H1 (cell line): ENCODE data around the gene IDH2. TPM values are rescaled to one million over a fixed set of nuclear protein-coding genes. Genes with fewer than 3 reads are reported as not detected.

Experiments used
- CTCF ChIA-PET: fragments of 300-600 bp; sonication (Branson Sonifier 250); formaldehyde crosslinking; loops from one replicate; lab custom pipeline; 2021; ENCODE audit not compliant: partially characterized antibody; lab: Charles Lee
- POLR2A ChIA-PET: fragments of 300-600 bp; sonication (Branson Sonifier 250); formaldehyde crosslinking; loops from one replicate; lab custom pipeline; 2021; ENCODE audit warnings: inconsistent platforms; ENCODE audit not compliant: partially characterized antibody; lab: Charles Lee
- DNase-seq, 2 experiments: peaks; one replicate each; pipeline versions ENCODE4 v3.0.0 to v3.0.0-alpha.2; 2010 to 2022; ENCODE audit warnings: low spot score in 2 of 2, low read depth in 1 of 2, mixed read lengths in 1 of 2
- FAIRE-seq: peaks from 2 replicates; lab custom pipeline; 2011; peaks lifted over from hg19 to GRCh38; lab: Jason Lieb, UNC
- H2AFZ ChIP-seq: 2 replicates; pipeline ENCODE4 v1.8.1; 2012; ENCODE audit warnings: low read length, inconsistent platforms
- H2AK5ac ChIP-seq: 2 replicates; pipeline ENCODE4 v1.6.1; 2013; ENCODE audit warnings: low read depth, low read length
- H2BK120ac ChIP-seq: replicated peaks from 2 replicates; pipeline ENCODE3; 2013; ENCODE audit warnings: low read depth, low read length, inconsistent platforms
- H2BK12ac ChIP-seq: 2 replicates; pipeline ENCODE4 v1.6.1; 2013; ENCODE audit warnings: low read depth, low read length
- H2BK15ac ChIP-seq: 2 replicates; pipeline ENCODE4 v1.6.1; 2013; ENCODE audit warnings: low read length
- H2BK20ac ChIP-seq: 2 replicates; pipeline ENCODE4 v1.6.1; 2013; ENCODE audit warnings: low read length
- H2BK5ac ChIP-seq: 2 replicates; pipeline ENCODE4 v1.6.1; 2013; ENCODE audit warnings: low read depth, low read length
- H3K14ac ChIP-seq: 2 replicates; pipeline ENCODE4 v1.6.1; 2013; ENCODE audit warnings: inconsistent platforms; ENCODE audit not compliant: insufficient read length
- H3K18ac ChIP-seq: 2 replicates; pipeline ENCODE4 v1.6.1; 2013; ENCODE audit warnings: low read length; ENCODE audit errors: extremely low read depth
- H3K23ac ChIP-seq: 2 replicates; pipeline ENCODE4 v1.6.1; 2013; ENCODE audit warnings: inconsistent platforms; ENCODE audit not compliant: insufficient read length
- H3K23me2 ChIP-seq: 2 replicates; pipeline ENCODE4 v1.6.1; 2013; ENCODE audit warnings: low read depth, low read length
- H3K27ac ChIP-seq: 2 replicates; pipeline ENCODE4 v1.6.1; 2011; ENCODE audit warnings: low read depth, low read length, inconsistent platforms
- H3K27me3 ChIP-seq, 4 experiments: replicated peaks in 1 of 4; 1 replicate in 1 of 4; 2 replicates in 3 of 4; pipeline versions ENCODE4 v1.6.1 to v1.8.1; 2011 to 2013; ENCODE audit warnings: low read length in 3 of 4, mild to moderate bottlenecking in 3 of 4, inconsistent platforms in 2 of 4, mixed read lengths in 2 of 4, moderate library complexity in 1 of 4; ENCODE audit not compliant: control insufficient read depth in 3 of 4, insufficient read depth in 3 of 4; ENCODE audit errors: extremely low read depth in 1 of 4
- H3K36me3 ChIP-seq, 4 experiments: 2 replicates each; pipeline versions ENCODE4 v1.6.1 to v1.8.1; 2011 to 2013; ENCODE audit warnings: mild to moderate bottlenecking in 4 of 4, low read length in 3 of 4, moderate library complexity in 2 of 4, control low read depth in 1 of 4, inconsistent platforms in 1 of 4; ENCODE audit not compliant: insufficient read depth in 4 of 4, control insufficient read depth in 2 of 4
- H3K4ac ChIP-seq: replicated peaks from 2 replicates; pipeline ENCODE3; 2013; ENCODE audit warnings: low read length, low read depth, mixed read lengths, inconsistent platforms; ENCODE audit not compliant: insufficient read length
- H3K4me1 ChIP-seq, 4 experiments: replicated peaks in 1 of 4; 1 replicate in 1 of 4; 2 replicates in 3 of 4; pipeline versions ENCODE4 v1.6.1 to v1.8.1; 2011 to 2013; ENCODE audit warnings: low read length in 3 of 4, inconsistent platforms in 2 of 4, mixed read lengths in 1 of 4; ENCODE audit not compliant: insufficient read depth in 4 of 4, control insufficient read depth in 3 of 4
- H3K4me2 ChIP-seq, 2 experiments: 2 replicates each; pipeline versions ENCODE4 v1.6.1 to v1.8.1; 2011 to 2013; ENCODE audit warnings: low read depth in 2 of 2, low read length in 2 of 2, control low read depth in 1 of 2, inconsistent platforms in 1 of 2, mild to moderate bottlenecking in 1 of 2; ENCODE audit not compliant: insufficient read depth in 1 of 2
- H3K4me3 ChIP-seq, 4 experiments: fragments of 200-600, 300-600 bp in 1 of 4; sonication (generic), shearing (Covaris generic), sonication (Bioruptor Twin) in 1 of 4; 2 replicates each; pipeline versions ENCODE4 v1.5.1 to v1.8.1; 2011 to 2016; ENCODE audit warnings: low read length in 4 of 4, low read depth in 3 of 4, control low read depth in 2 of 4, inconsistent platforms in 2 of 4, mild to moderate bottlenecking in 2 of 4, mixed read lengths in 1 of 4, moderate library complexity in 1 of 4; ENCODE audit not compliant: insufficient read depth in 2 of 4; ENCODE audit errors: extremely low read depth in 1 of 4
- H3K56ac ChIP-seq: replicated peaks from 2 replicates; pipeline ENCODE3; 2013; ENCODE audit warnings: low read depth, mild to moderate bottlenecking, mixed read lengths, low read length, inconsistent platforms; ENCODE audit not compliant: insufficient read length
- H3K79me1 ChIP-seq: 2 replicates; pipeline ENCODE4 v1.6.1; 2013; ENCODE audit warnings: low read depth, low read length, control low read depth
- H3K79me2 ChIP-seq, 2 experiments: 2 replicates each; pipeline versions ENCODE4 v1.6.1 to v1.8.1; 2012 to 2013; ENCODE audit warnings: low read length in 2 of 2, mild to moderate bottlenecking in 2 of 2, inconsistent platforms in 1 of 2; ENCODE audit not compliant: insufficient read depth in 2 of 2, control insufficient read depth in 1 of 2
- H3K9ac ChIP-seq, 4 experiments: replicated peaks in 1 of 4; 1 replicate in 1 of 4; 2 replicates in 3 of 4; pipeline versions ENCODE4 v1.6.1 to v1.8.1; 2011 to 2013; ENCODE audit warnings: low read depth in 3 of 4, low read length in 3 of 4, control low read depth in 2 of 4, mild to moderate bottlenecking in 2 of 4, moderate library complexity in 2 of 4, inconsistent platforms in 1 of 4; ENCODE audit errors: extremely low read depth in 1 of 4
- H3K9me3 ChIP-seq, 2 experiments: 2 replicates each; pipeline versions ENCODE4 v1.6.1 to v1.8.1; 2012 to 2013; ENCODE audit warnings: mild to moderate bottlenecking in 2 of 2, moderate library complexity in 2 of 2, control low read depth in 1 of 2, inconsistent platforms in 1 of 2, low read depth in 1 of 2, low read length in 1 of 2, mixed read lengths in 1 of 2; ENCODE audit not compliant: insufficient read depth in 2 of 2
- H4K20me1 ChIP-seq, 2 experiments: replicated peaks in 1 of 2; 2 replicates each; pipeline versions ENCODE3 to v1.8.1; 2011 to 2013; ENCODE audit warnings: inconsistent platforms in 2 of 2, low read length in 2 of 2, mild to moderate bottlenecking in 1 of 2; ENCODE audit not compliant: insufficient read depth in 2 of 2, control insufficient read depth in 1 of 2
- H4K5ac ChIP-seq: 2 replicates; pipeline ENCODE4 v1.6.1; 2013; ENCODE audit warnings: low read length, low read depth, mixed read lengths, inconsistent platforms; ENCODE audit not compliant: insufficient read length
- H4K8ac ChIP-seq: 2 replicates; pipeline ENCODE4 v1.8.0; 2013; ENCODE audit warnings: mild to moderate bottlenecking, moderate library complexity, low read length, inconsistent platforms; ENCODE audit not compliant: insufficient read depth; ENCODE audit errors: extremely low read depth
- H4K91ac ChIP-seq: replicated peaks from 2 replicates; pipeline ENCODE3; 2013; ENCODE audit warnings: low read length, mixed read lengths, inconsistent platforms; ENCODE audit not compliant: insufficient read length
- ATF3 ChIP-seq: IDR thresholded peaks from 2 replicates; pipeline ENCODE4 v1.6.1; 2011; ENCODE audit warnings: low read depth, mild to moderate bottlenecking, low read length; ENCODE audit not compliant: insufficient read depth
- BACH1 ChIP-seq: IDR thresholded peaks from 2 replicates; pipeline ENCODE4 v1.6.1; 2012; ENCODE audit warnings: low read length, improper control_type of control experiment
- E2F6 ChIP-seq: IDR thresholded peaks from 2 replicates; pipeline ENCODE4 v1.6.1; 2012; ENCODE audit warnings: inconsistent platforms
- EZH2 ChIP-seq: fragments of 200-600 bp; sonication (generic); IDR thresholded peaks from 2 replicates; pipeline ENCODE4 v1.7.1; 2012; ENCODE audit warnings: low read depth, mild to moderate bottlenecking, moderate library complexity, low read length, inconsistent platforms; ENCODE audit not compliant: severe bottlenecking
- GTF2F1 ChIP-seq: IDR thresholded peaks from 2 replicates; pipeline ENCODE4 v1.6.1; 2012; ENCODE audit warnings: low read depth, low read length, improper control_type of control experiment, borderline replicate concordance
- JUND ChIP-seq: IDR thresholded peaks from 2 replicates; pipeline ENCODE4 v1.6.1; 2011; ENCODE audit warnings: mild to moderate bottlenecking, improper control_type of control experiment, low read length
- KDM1A ChIP-seq: fragments of 200-600, 300-600 bp; sonication (generic); IDR thresholded peaks from 2 replicates; pipeline ENCODE4 v1.7.1; 2016; ENCODE audit warnings: mild to moderate bottlenecking, low read length, borderline replicate concordance
- SIX5 ChIP-seq: IDR thresholded peaks from 2 replicates; pipeline ENCODE4 v1.6.1; 2011; ENCODE audit warnings: mild to moderate bottlenecking, low read depth, low read length
- SP1 ChIP-seq: IDR thresholded peaks from 2 replicates; pipeline ENCODE4 v1.6.1; 2011; ENCODE audit warnings: low read depth, low read length
- USF2 ChIP-seq: IDR thresholded peaks from 2 replicates; pipeline ENCODE4 v1.6.1; 2011; ENCODE audit warnings: low read length, improper control_type of control experiment
- YY1 ChIP-seq: IDR thresholded peaks from 2 replicates; pipeline ENCODE4 v1.6.1; 2011; ENCODE audit warnings: low read depth, mild to moderate bottlenecking, low read length
- WGBS, 2 experiments: shearing (Covaris generic) in 1 of 2; methylation state at CpG; one replicate each; pipeline versions ENCODE4 v1.1.6 to v1.1.7; 2013 to 2015; ENCODE audit warnings: low lambda C conversion rate in 2 of 2, mixed read lengths in 2 of 2, inconsistent platforms in 1 of 2, low coverage in 1 of 2, missing lambda C conversion rate in 1 of 2; ENCODE audit not compliant: insufficient replicate concordance in 2 of 2, insufficient coverage in 1 of 2, insufficient read length in 1 of 2; ENCODE audit errors: extremely low coverage in 1 of 2, missing lambda C conversion rate in 1 of 2; 5-methylcytosine and 5-hydroxymethylcytosine counted together
- polyA plus RNA-seq, 7 experiments: library from polyadenylated mRNA; depleted of rRNA in 3 of 7; stranded (reverse) in 5 of 7; unstranded in 2 of 7; fragments of >200 nt in 5 of 7; fragments of 200-250 nt in 2 of 7; gene quantifications; 1 replicate in 5 of 7; 2 replicates in 1 of 7; 4 replicates in 1 of 7; pipeline versions ENCODE4 v1.2.1 to v1.2.3, GENCODE V29; 2011 to 2013; ENCODE audit warnings: missing spikeins in 2 of 7, mixed read lengths in 2 of 7
- total RNA-seq: library from RNA; stranded (reverse); fragmentation: NEBNext Ultra II Directional; extraction: Animal tissue kit (Norgen Biotek cat#: 25700); gene quantifications from 2 replicates; pipeline ENCODE4 v1.2.1, GENCODE V29; 2021

The IDH2 gene
- total and polyA plus RNA-seq, 2 of the 8 experiments (the other 6 are each of a cell fraction or from before 2014, with no cell fraction given) = 64.2 to 84.6 TPM

- Histone ChIP-seq H4K8ac (no peak overlapping the region), H3K18ac (no peak overlapping the region), H4K5ac (peak overlapping the region; percentile 5), H2BK5ac (peak overlapping the region; percentile 71; the same call in 1 of the 2 replicates), H3K4me2 (no peak overlapping the region), H3K79me2 (no peaks in the 10 kb centered on the region), H3K36me3 (peaks cover 0 to 14% (median 2%) of the 10 kb centered on the region in 4 experiments; a peak in 5 of 8 replicates), H3K9me3 (no peaks in the 10 kb centered on the region), H2AK5ac (no peak overlapping the region), H2BK120ac (no peak overlapping the region), H3K79me1 (0 out of 2 replicates have a peak, but pooled peaks cover 2% of the 10 kb centered on the region), H3K23me2 (no peaks in the 10 kb centered on the region), H3K4me1 (peaks cover 4 to 11% (median 7%) of the 10 kb centered on the region in 4 experiments; a peak in 6 of 7 replicates), H3K9ac (no peak overlapping the region), H2AFZ (no peak overlapping the region), H3K27me3 (no peaks in the 10 kb centered on the region), H4K91ac (no peak overlapping the region), H2BK12ac (no peak overlapping the region), H3K14ac (no peak overlapping the region), H2BK20ac (no peak overlapping the region), H3K4ac (no peak overlapping the region), H4K20me1 (peaks cover 0 to 6% of the 10 kb centered on the region in 2 experiments), H3K56ac (no peak overlapping the region), H3K23ac (no peak overlapping the region), H3K4me3 (no peak overlapping the region), H3K27ac (no peak overlapping the region), H2BK15ac (no peak overlapping the region)
- POLR2A ChIA-PET = interaction anchor here (0.6 to 1.4 kb wide), 3 partner anchors 9 to 36 kb away, joined by 3 read pairs; no protein-coding TSS in a partner anchor
- CTCF ChIA-PET = interaction anchor here (0.6 to 7.4 kb wide), 12 partner anchors 10 to 325 kb away, joined by 3 to 99 read pairs (median 4); no protein-coding TSS in a partner anchor
- WGBS, 2 experiments = 89% methylated on average over 5 of the region's 7 CpGs; no CpG with 5 or more reads in 1 of the 2 experiments
- no peak for TF ChIP-seq GTF2F1
- no peak for TF ChIP-seq ATF3
- TF ChIP-seq EZH2 = no peak
- no peak for TF ChIP-seq SIX5
- no peak for TF ChIP-seq SP1
- no peak for TF ChIP-seq KDM1A
- TF ChIP-seq JUND = no peak
- no peak for TF ChIP-seq E2F6
- no peak for TF ChIP-seq BACH1
- no peak for TF ChIP-seq YY1
- TF ChIP-seq USF2 = no peak
- DNase-seq = no peak
- FAIRE-seq = no peak
Observed at GRCh38 chr15:90078965-90079364, 23.3 kb downstream of the IDH2 start.
